Measurements from ENCODE around the gene ELAVL3. TPM values are rescaled to one million over a fixed set of nuclear protein-coding genes. Genes with fewer than 3 reads are reported as not detected.

The ELAVL3 gene
- total and polyA plus RNA-seq, 2 of the 8 experiments (the other 6 are each of a cell fraction or from before 2014, with no cell fraction given), result 0.80 to 1.0 TPM

GRCh38 chr19:11435057-11435832 lies 45.6 kb downstream of the ELAVL3 start, which contains the start of the genes ODAD3 and PRKCSH (continued):
- TF ChIP-seq USF2 (IDR thresholded peaks at IDR 0.05; ENCODE audit: low read length), result peak; percentile 91
- peak; percentile 27 to 34; a peak in 2 of 4 replicates for TF ChIP-seq RAD21 (IDR thresholded peaks at IDR 0.05 in 1 of 2, conservative IDR thresholded peaks at IDR 0.05 in 1 of 2; ENCODE audit: low read depth in 2 of 2, low read length in 2 of 2)
- peak; percentile 53 for TF ChIP-seq E2F6 (IDR thresholded peaks at IDR 0.05)
- TF ChIP-seq TAF7 (optimal IDR thresholded peaks at IDR 0.05; ENCODE audit: borderline replicate concordance, low read depth, low read length), result peak; percentile 73
- TF ChIP-seq ATF2 (IDR thresholded peaks at IDR 0.05; ENCODE audit: low read length), result no peak
- TF ChIP-seq POLR2AphosphoS5 (IDR thresholded peaks at IDR 0.05; ENCODE audit: low read depth, low read length), result peak; percentile 93
- TF ChIP-seq CHD2 (IDR thresholded peaks at IDR 0.05; ENCODE audit: low read length), result no peak
- peak; percentile 77 for TF ChIP-seq TEAD4 (IDR thresholded peaks at IDR 0.05; ENCODE audit: low read depth, low read length)
- TF ChIP-seq CTBP2 (IDR thresholded peaks at IDR 0.05; ENCODE audit: borderline replicate concordance, insufficient read depth, insufficient read length, low read length), result no peak
- 0 out of 2 replicates have a peak, but pooled peaks have one; percentile 6 for TF ChIP-seq TCF12 (IDR thresholded peaks at IDR 0.05; ENCODE audit: low read depth, low read length)
- no peak for TF ChIP-seq BCL11A (IDR thresholded peaks at IDR 0.05; ENCODE audit: low read depth in 2 of 2, low read length in 2 of 2)
- TF ChIP-seq GABPA (IDR thresholded peaks at IDR 0.05; ENCODE audit: borderline replicate concordance, insufficient read depth, low read length), result peak; percentile 96
- TF ChIP-seq CTCF (IDR thresholded peaks at IDR 0.05; ENCODE audit: control extremely low read depth in 1 of 3, insufficient read depth in 1 of 3, low read depth in 1 of 3, low read length in 3 of 3), result peak; percentile 84 to 95 (median 86)
- TF ChIP-seq EGR1 (IDR thresholded peaks at IDR 0.05; ENCODE audit: borderline replicate concordance, low read depth, low read length), result peak; percentile 83
- TF ChIP-seq EZH2 (IDR thresholded peaks at IDR 0.05; ENCODE audit: low read depth, low read length, severe bottlenecking), result no peak
- TF ChIP-seq JUND (IDR thresholded peaks at IDR 0.05; ENCODE audit: low read length), result peak; percentile 26; the same call in 1 of the 2 replicates
- TF ChIP-seq CBX8 (IDR thresholded peaks at IDR 0.05; ENCODE audit: borderline replicate concordance, low read depth, low read length), result no peak
